DND-41 (cell line): Measurements from ENCODE around the gene FNBP1.

Source experiments
- CTCF ChIP-seq: IDR thresholded peaks from 2 replicates; pipeline ENCODE4 v1.5.1; 2012; ENCODE audit warnings: borderline replicate concordance, low read length, moderate library complexity, mild to moderate bottlenecking; ENCODE audit not compliant: poor library complexity, severe bottlenecking; ENCODE audit errors: extremely low read depth
- EZH2 ChIP-seq: IDR thresholded peaks from 3 replicates; pipeline ENCODE4 v1.6.1; 2012; ENCODE audit warnings: borderline replicate concordance, low read depth, mild to moderate bottlenecking, moderate library complexity, low read length, inconsistent platforms; ENCODE audit not compliant: severe bottlenecking

- TF ChIP-seq CTCF: no peak
- TF ChIP-seq EZH2: no peak
Observed at GRCh38 chr9:130028493-130029222, 14.3 kb downstream of the FNBP1 start.
